Vagina (tissue), 2 donors: ENCODE results near the gene CCDC81.

Experiments used
- CTCF ChIP-seq, 3 experiments: fragments of 450-650 bp in 2 of 3; fragments of 200-600 bp in 1 of 3; sonication (generic) in 1 of 3; IDR thresholded peaks; one replicate each; pipeline ENCODE4 v1.5.1; 2017 to 2019; ENCODE audit warnings: antibody characterized with exemption in 3 of 3, mild to moderate bottlenecking in 2 of 3, moderate library complexity in 2 of 3
- POLR2A ChIP-seq, 2 donors: fragments of 450-650 bp; IDR thresholded peaks; one replicate each; pipeline ENCODE4 v1.6.1; 2017; ENCODE audit warnings: antibody characterized with exemption in 2 of 2, mild to moderate bottlenecking in 2 of 2, moderate library complexity in 2 of 2

- no peak for TF ChIP-seq CTCF (IDR thresholded peaks at IDR 0.05)
- no peak for TF ChIP-seq POLR2A (IDR thresholded peaks at IDR 0.05)
Observed at GRCh38 chr11:86383041-86383955, 8.6 kb downstream of the CCDC81 start.
